HFF-Myc (cell line): ENCODE results near the gene COL5A1.

Experiments used
- DNase-seq: peaks from one replicate; pipeline ENCODE4 v3.0.0-alpha.2; 2011; ENCODE audit warnings: low read depth; ENCODE audit errors: extremely low read depth
- H3K4me3 ChIP-seq: replicated peaks from 2 replicates; pipeline ENCODE4 v1.5.1; 2011; ENCODE audit warnings: low read depth, mild to moderate bottlenecking, control low read depth, low read length
- TF ChIP-seq, protein P1 (sequence below): IDR thresholded peaks from 2 replicates; pipeline ENCODE4 v1.5.1; 2012; ENCODE audit warnings: mild to moderate bottlenecking, low read depth, low read length, control low read depth; ENCODE audit errors: missing control alignments

The COL5A1 gene

DNA sequence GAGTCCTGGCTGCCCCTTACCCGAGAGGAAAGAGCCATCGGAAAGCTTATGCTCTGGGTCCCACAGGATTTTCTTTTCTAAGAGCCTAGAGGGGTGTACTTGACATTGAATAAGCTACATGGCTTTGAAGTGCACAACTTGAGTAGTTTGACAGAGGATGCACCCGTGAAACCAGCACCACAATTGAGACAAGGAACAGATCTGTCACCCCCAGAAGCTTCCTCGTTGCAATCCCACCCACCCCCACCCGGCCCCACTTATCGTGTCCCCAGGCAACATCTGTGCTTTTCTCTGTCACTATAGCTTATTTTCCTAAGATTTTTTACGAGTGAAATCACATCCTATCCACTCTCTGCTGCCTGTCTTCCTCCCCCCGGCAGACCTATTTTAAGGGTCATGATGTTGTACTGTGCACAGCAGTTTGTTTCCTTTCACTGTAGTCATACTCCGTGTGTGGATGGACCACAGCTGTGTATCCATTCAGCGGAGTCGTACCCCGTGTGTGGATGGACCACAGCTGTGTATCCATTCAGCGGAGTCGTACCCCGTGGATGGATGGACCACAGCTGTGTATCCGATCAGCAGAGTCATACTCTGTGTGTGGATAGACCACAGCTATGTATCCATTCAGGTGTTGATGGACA, 230.2 kb downstream of the COL5A1 start:
- DNase-seq: no peak
- TF ChIP-seq, protein P1, sequence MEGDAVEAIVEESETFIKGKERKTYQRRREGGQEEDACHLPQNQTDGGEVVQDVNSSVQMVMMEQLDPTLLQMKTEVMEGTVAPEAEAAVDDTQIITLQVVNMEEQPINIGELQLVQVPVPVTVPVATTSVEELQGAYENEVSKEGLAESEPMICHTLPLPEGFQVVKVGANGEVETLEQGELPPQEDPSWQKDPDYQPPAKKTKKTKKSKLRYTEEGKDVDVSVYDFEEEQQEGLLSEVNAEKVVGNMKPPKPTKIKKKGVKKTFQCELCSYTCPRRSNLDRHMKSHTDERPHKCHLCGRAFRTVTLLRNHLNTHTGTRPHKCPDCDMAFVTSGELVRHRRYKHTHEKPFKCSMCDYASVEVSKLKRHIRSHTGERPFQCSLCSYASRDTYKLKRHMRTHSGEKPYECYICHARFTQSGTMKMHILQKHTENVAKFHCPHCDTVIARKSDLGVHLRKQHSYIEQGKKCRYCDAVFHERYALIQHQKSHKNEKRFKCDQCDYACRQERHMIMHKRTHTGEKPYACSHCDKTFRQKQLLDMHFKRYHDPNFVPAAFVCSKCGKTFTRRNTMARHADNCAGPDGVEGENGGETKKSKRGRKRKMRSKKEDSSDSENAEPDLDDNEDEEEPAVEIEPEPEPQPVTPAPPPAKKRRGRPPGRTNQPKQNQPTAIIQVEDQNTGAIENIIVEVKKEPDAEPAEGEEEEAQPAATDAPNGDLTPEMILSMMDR: no peak
- no peak overlapping the region for H3K4me3 ChIP-seq

DNA sequence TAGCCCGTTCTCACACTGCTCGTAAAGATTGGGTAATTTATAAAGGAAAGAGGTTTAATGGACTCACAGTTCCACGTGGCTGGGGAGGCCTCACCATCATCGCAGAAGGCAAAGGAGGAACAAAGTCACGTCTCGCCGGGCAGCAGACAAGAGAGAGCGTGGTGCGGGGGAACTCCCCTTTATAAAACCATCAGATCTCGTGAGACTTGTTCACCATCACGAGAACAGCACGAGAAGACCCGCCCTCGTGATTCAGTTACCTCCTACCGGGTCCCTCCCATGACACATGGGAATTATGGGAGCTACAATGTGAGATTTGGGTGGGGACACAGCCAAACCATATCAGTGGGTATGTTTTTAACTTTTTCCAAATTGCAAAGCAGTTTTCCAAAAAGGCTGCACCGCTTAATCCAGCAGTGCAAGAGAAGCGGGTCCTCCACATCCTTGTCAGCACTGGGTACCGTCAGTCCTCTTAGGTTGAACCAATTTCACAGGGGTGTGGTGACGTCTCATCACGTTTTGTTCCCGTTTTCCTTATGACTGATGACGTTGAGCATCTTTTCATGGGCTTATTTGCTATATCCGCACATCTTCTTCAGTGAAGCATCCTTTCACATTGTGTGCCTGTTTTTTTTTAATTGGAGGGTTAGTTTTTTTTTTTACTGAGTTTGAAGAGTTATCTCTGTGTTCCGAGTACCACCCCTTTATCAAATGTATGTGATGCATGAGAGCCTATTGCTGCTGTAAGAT, 231.1 kb downstream of the COL5A1 start:
- no peak overlapping the region for H3K4me3 ChIP-seq
- DNase-seq: no peak
- TF ChIP-seq, protein P1: no peak

DNA sequence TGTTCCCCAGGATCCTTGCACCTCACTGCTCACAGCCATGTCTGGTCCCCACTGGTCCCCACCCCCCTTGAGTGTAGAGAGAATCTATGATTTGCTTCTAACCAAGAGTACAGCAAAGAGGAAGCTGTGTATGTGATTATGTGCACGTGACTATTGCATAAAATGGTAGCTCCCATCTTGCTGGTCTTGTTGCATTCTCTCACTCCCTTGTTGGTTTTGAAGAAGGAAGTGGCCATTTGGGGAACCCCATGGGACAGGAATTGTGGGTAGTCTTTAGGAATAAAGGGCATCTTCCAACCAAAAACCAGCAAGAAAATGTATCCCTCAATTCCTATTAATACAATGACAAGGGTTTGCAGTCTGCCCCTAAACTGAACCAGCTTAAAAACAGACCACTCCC, 233.8 kb downstream of the COL5A1 start:
- DNase-seq: no peak
- H3K4me3 ChIP-seq: no peak overlapping the region
- TF ChIP-seq, protein P1: no peak

DNA sequence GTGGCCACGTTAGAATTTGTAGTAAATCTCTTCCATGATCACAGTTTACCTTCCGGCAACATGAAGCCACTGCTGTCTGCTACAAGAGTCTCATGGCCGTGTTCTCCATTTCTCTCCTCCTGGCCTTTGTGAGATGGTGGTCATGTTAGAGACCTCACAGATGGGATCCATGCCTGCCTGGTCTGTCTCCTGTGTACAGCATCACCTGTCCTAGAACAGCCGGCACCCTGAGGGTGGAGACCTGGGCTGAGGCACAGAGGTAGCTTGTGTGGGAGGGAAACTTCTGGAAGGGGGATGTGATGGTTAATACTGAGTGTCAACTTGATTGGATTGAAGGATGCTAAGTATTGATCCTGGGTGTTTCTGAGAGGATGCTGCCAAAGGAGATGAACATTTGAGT, 235.9 kb downstream of the COL5A1 start:
- H3K4me3 ChIP-seq: no peak overlapping the region
- no peak for DNase-seq
- TF ChIP-seq, protein P1: no peak

DNA sequence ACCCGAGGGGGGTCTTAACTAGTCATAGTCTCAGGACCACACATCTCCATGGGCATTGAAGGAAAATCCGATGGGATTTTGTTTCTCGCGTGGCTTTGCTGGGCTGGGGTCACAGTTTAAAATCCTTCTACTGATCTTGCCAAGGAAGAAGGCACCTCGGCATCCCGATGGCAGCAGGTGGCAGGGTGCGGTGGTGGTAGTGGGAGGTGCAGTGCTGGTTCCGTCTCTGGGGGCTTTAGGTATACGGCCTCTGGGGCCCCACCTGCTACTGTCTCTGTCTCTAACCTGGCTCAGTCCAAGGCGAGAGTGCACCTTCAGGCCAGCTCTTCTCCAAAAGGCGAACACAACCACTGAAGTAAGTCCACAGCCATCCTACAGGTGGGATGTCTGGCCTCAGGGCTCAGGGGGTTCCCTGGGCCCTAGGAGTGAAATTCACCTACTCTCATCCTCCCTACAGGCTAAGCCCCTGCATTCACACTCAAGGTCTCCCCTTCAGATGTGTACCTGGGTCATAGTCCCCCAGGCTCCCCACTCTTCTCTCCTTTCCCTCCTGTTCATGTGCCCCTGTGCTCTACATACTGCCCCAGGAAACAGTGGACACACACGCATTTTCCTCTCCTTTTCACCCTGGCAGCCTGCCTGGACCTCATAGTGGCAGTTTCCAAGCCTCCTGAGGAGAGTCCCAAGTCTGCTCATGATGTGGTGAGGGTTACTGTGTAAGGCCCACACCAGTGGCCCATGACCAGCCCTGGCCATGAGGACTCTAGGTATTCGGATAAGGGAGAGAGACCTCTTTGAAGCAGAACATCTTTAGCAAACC, 238.3 kb downstream of the COL5A1 start:
- no peak for DNase-seq
- TF ChIP-seq, protein P1: no peak
- no peak overlapping the region for H3K4me3 ChIP-seq

DNA sequence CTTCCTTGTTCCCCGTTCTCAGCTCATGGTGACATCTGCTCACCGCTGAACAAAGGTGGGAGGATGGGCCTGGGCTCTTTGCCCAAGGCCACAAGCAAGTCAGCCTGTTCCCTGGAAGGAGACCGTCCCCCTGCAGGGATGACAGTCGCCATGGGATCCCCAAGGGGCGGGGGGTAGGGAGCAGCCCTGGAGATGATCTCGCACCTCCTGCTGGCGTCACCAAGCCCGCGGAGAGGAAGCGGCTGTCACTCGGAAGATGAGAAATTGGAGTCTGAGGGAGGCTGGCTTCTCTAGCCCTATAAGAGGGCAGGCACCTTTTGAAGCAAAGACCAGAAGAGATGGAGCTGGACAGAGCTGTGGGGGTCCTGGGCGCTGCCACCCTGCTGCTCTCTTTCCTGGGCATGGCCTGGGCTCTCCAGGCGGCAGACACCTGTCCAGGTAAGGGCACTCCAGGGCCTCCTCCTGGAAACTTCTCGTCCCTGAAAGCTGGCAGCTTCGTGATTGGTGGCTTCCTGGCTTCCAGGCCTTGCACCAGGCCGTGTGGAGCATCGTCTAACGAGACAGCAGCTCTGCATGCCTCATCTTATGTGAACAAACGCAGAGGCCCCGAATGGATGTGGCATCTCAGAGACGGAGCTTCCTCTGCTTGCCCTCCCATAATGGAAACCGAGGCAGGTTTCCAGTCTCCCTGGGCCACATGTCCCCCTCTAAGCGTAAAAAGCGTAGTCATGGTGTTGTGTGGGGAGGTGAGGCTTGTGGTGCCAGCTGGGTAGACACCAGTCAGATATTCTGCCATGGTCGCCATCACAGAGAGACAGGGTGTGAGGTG, 239.1 kb downstream of the COL5A1 start, which contains the start of gene FCN2:
FCN2 (plus strand) TSS at position 327 of the 829 bp plus-strand sequence; CDS start at position 339, 12 bp downstream.
- DNase-seq: no peak
- H3K4me3 ChIP-seq: no peak within 1 kb of the TSS
- TF ChIP-seq, protein P1: no peak
